ENCODE measurements around the gene TRIM17. TPM values are rescaled to one million over a fixed set of nuclear protein-coding genes. Genes with fewer than 3 reads are reported as not detected.

The TRIM17 gene
- total and polyA plus RNA-seq, 2 experiments from 2014 or later: 0.86 to 1.1 TPM

GRCh38 chr1:228450200-228450599 is 33.5 kb upstream of the TRIM17 start:
- no peak overlapping the region for H3K27ac Mint-ChIP-seq
- no peaks in the 10 kb centered on the region for H3K9me3 Mint-ChIP-seq
- no peak overlapping the region for H3K4me3 ChIP-seq
- peaks cover 12% of the 10 kb centered on the region for H4K20me1 ChIP-seq (replicated peaks; ENCODE audit: insufficient read depth)
- H3K27me3 Mint-ChIP-seq (ENCODE audit: insufficient read depth, low read depth, poor library complexity): peaks cover 34% of the 10 kb centered on the region
- no peak overlapping the region for H3K4me3 Mint-ChIP-seq
- H3K27ac ChIP-seq (ENCODE audit: low read depth): no peak overlapping the region
- H3K4me2 ChIP-seq: no peak overlapping the region
- TF ChIP-seq CTCF (conservative IDR thresholded peaks at IDR 0.05; ENCODE audit: low read depth in 2 of 2): no peak
- TF ChIP-seq POLR2AphosphoS5 (IDR thresholded peaks at IDR 0.05; ENCODE audit: low read depth): no peak
- no peak for TF ChIP-seq EZH2phosphoT487 (IDR thresholded peaks at IDR 0.05; ENCODE audit: unreplicated experiment)
- no peak for TF ChIP-seq STAT1 (IDR thresholded peaks at IDR 0.05; ENCODE audit: unreplicated experiment)
- TF ChIP-seq REST (IDR thresholded peaks at IDR 0.05; ENCODE audit: unreplicated experiment): no peak
- H3K4me1 Mint-ChIP-seq: peaks cover 13% of the 10 kb centered on the region
- no peaks in the 10 kb centered on the region for H3K9me2 ChIP-seq (ENCODE audit: insufficient read depth)
- ATAC-seq: no peak
- no peaks in the 10 kb centered on the region for H3K36me3 ChIP-seq (ENCODE audit: insufficient read depth)
- peaks cover 9% of the 10 kb centered on the region; the same call in 1 of the 2 replicates for H3K4me1 ChIP-seq (ENCODE audit: insufficient read depth)
- H3K79me2 ChIP-seq (replicated peaks; ENCODE audit: insufficient read depth): no peaks in the 10 kb centered on the region
- H3K27me3 ChIP-seq (ENCODE audit: insufficient read depth): peaks cover 46% of the 10 kb centered on the region
- DNase-seq (ENCODE audit: low spot score): no peak
- no peak overlapping the region for H2AFZ ChIP-seq
- H3F3A ChIP-seq (replicated peaks; ENCODE audit: low read depth): no peaks in the 10 kb centered on the region; the same call in none of the 2 replicates
- peaks cover 5% of the 10 kb centered on the region; the same call in 2 of the 3 replicates for H3K36me3 Mint-ChIP-seq (ENCODE audit: low read depth)

- no peak for ATAC-seq
- peaks cover 48% of the 10 kb centered on the region for H3K27me3 Mint-ChIP-seq (ENCODE audit: insufficient read depth, low read depth, poor library complexity)
- TF ChIP-seq STAT1 (IDR thresholded peaks at IDR 0.05; ENCODE audit: unreplicated experiment) (no peak), ZNF462 (CRISPR knock-in tag; IDR thresholded peaks at IDR 0.05) (no peak), CREB1 (CRISPR knock-in tag; IDR thresholded peaks at IDR 0.05; ENCODE audit: low read depth) (no peak), JUNB (IDR thresholded peaks at IDR 0.05; ENCODE audit: unreplicated experiment) (no peak)
Observed at GRCh38 chr1:228448372-228448771, 31.7 kb upstream of the TRIM17 start.

More at GRCh38 chr1:228448372-228448771, 31.7 kb upstream of the TRIM17 start:
- no peak overlapping the region for H2AFZ ChIP-seq
- Mint-ChIP-seq H3K9me3 (no peaks in the 10 kb centered on the region), H3K27ac (no peak overlapping the region), H3K4me1 (peaks cover 15% of the 10 kb centered on the region; the same call in 2 of the 3 replicates), H3K4me3 (no peak overlapping the region), H3K36me3 (ENCODE audit: low read depth) (no peaks in the 10 kb centered on the region)
- peaks cover 65% of the 10 kb centered on the region for H3K27me3 ChIP-seq (ENCODE audit: insufficient read depth)
- H3K4me3 ChIP-seq: no peak overlapping the region
- H3K36me3 ChIP-seq (ENCODE audit: insufficient read depth): no peaks in the 10 kb centered on the region
- 0 out of 2 replicates have a peak, but pooled peaks cover 3% of the 10 kb centered on the region for H4K20me1 ChIP-seq (replicated peaks; ENCODE audit: insufficient read depth)
- no peaks in the 10 kb centered on the region; the same call in none of the 2 replicates for H3F3A ChIP-seq (replicated peaks; ENCODE audit: low read depth)
- no peak overlapping the region for H3K4me2 ChIP-seq
- no peaks in the 10 kb centered on the region for H3K79me2 ChIP-seq (replicated peaks; ENCODE audit: insufficient read depth)
- H3K9me2 ChIP-seq (ENCODE audit: insufficient read depth): no peaks in the 10 kb centered on the region
- no peak overlapping the region for H3K27ac ChIP-seq (ENCODE audit: low read depth)
- peaks cover 12% of the 10 kb centered on the region; the same call in 1 of the 2 replicates for H3K4me1 ChIP-seq (ENCODE audit: insufficient read depth)
- no peak for DNase-seq (ENCODE audit: low spot score)
